ENCODE data around the gene GNA12.

The GNA12 gene

GRCh38 chr7:2691011-2691707, 152.9 kb downstream of the GNA12 start:
- no peaks in the 10 kb centered on the region for H3K79me2 ChIP-seq (ENCODE audit: insufficient read depth, low read length)
- H3K36me3 ChIP-seq (ENCODE audit: insufficient read depth, low read length), result no peaks in the 10 kb centered on the region
- DNase-seq (no peak), ATAC-seq (ENCODE audit: insufficient read depth, low read depth) (no peak)
- H3K9ac ChIP-seq (ENCODE audit: low read depth, low read length), result no peak overlapping the region
- TF ChIP-seq EZH2 (IDR thresholded peaks at IDR 0.05; ENCODE audit: borderline replicate concordance, low read depth, low read length, severe bottlenecking) (no peak), CTCF (IDR thresholded peaks at IDR 0.05; ENCODE audit: borderline replicate concordance, extremely low read depth, low read length, poor library complexity, severe bottlenecking) (no peak)
- no peaks in the 10 kb centered on the region for H4K20me1 ChIP-seq (ENCODE audit: insufficient read depth, low read length)
- no peak overlapping the region for H3K4me2 ChIP-seq (ENCODE audit: insufficient read depth, low read length)
- H3K27ac ChIP-seq (ENCODE audit: low read length), result no peak overlapping the region
- no peaks in the 10 kb centered on the region for H3K4me1 ChIP-seq (ENCODE audit: insufficient read depth, low read length)
- H3K27me3 ChIP-seq (ENCODE audit: insufficient read depth, low read length, poor library complexity), result no peaks in the 10 kb centered on the region
- no peak overlapping the region for H3K4me3 ChIP-seq (ENCODE audit: low read depth in 1 of 2, low read length in 2 of 2)
- H2AFZ ChIP-seq (ENCODE audit: low read depth, low read length), result no peak overlapping the region
- H3K9me3 ChIP-seq (ENCODE audit: insufficient read depth, low read length, severe bottlenecking), result no peaks in the 10 kb centered on the region

GRCh38 chr7:2689951-2690705, 154.0 kb downstream of the GNA12 start:
- Histone ChIP-seq H3K4me3 (ENCODE audit: low read depth in 1 of 2, low read length in 2 of 2) (no peak overlapping the region), H3K27ac (ENCODE audit: low read length) (no peak overlapping the region), H3K9ac (ENCODE audit: low read depth, low read length) (no peak overlapping the region), H3K79me2 (ENCODE audit: insufficient read depth, low read length) (no peaks in the 10 kb centered on the region), H3K9me3 (ENCODE audit: insufficient read depth, low read length, severe bottlenecking) (no peaks in the 10 kb centered on the region), H4K20me1 (ENCODE audit: insufficient read depth, low read length) (no peaks in the 10 kb centered on the region), H3K4me2 (ENCODE audit: insufficient read depth, low read length) (no peak overlapping the region), H3K36me3 (ENCODE audit: insufficient read depth, low read length) (no peaks in the 10 kb centered on the region), H3K27me3 (ENCODE audit: insufficient read depth, low read length, poor library complexity) (no peaks in the 10 kb centered on the region), H3K4me1 (ENCODE audit: insufficient read depth, low read length) (no peaks in the 10 kb centered on the region), H2AFZ (ENCODE audit: low read depth, low read length) (no peak overlapping the region)
- TF ChIP-seq EZH2 (IDR thresholded peaks at IDR 0.05; ENCODE audit: borderline replicate concordance, low read depth, low read length, severe bottlenecking), result no peak
- no peak for TF ChIP-seq CTCF (IDR thresholded peaks at IDR 0.05; ENCODE audit: borderline replicate concordance, extremely low read depth, low read length, poor library complexity, severe bottlenecking)
- DNase-seq (no peak), ATAC-seq (ENCODE audit: insufficient read depth, low read depth) (no peak)

GRCh38 chr7:2689343-2689847, 154.7 kb downstream of the GNA12 start:
- no peak for TF ChIP-seq CTCF (IDR thresholded peaks at IDR 0.05; ENCODE audit: borderline replicate concordance, extremely low read depth, low read length, poor library complexity, severe bottlenecking)
- TF ChIP-seq EZH2 (IDR thresholded peaks at IDR 0.05; ENCODE audit: borderline replicate concordance, low read depth, low read length, severe bottlenecking), result no peak
- Histone ChIP-seq H3K9ac (ENCODE audit: low read depth, low read length) (no peak overlapping the region), H2AFZ (ENCODE audit: low read depth, low read length) (no peak overlapping the region), H3K27ac (ENCODE audit: low read length) (no peak overlapping the region), H3K4me1 (ENCODE audit: insufficient read depth, low read length) (no peaks in the 10 kb centered on the region), H4K20me1 (ENCODE audit: insufficient read depth, low read length) (no peaks in the 10 kb centered on the region), H3K79me2 (ENCODE audit: insufficient read depth, low read length) (no peaks in the 10 kb centered on the region), H3K36me3 (ENCODE audit: insufficient read depth, low read length) (no peaks in the 10 kb centered on the region), H3K9me3 (ENCODE audit: insufficient read depth, low read length, severe bottlenecking) (no peaks in the 10 kb centered on the region), H3K4me2 (ENCODE audit: insufficient read depth, low read length) (no peak overlapping the region), H3K27me3 (ENCODE audit: insufficient read depth, low read length, poor library complexity) (no peaks in the 10 kb centered on the region), H3K4me3 (ENCODE audit: low read depth in 1 of 2, low read length in 2 of 2) (no peak overlapping the region)
- ATAC-seq (ENCODE audit: insufficient read depth, low read depth) (no peak), DNase-seq (no peak)

Data from DND-41 (cell line).